Hematopoietic multipotent progenitor cell treated with erythropoietin and hydrocortisone succinate and interleukin-3 and kit ligand, for 6 days (in vitro differentiated cells): Measurements from ENCODE around the gene PREX1.
"Not testable (repeated sequence)": the region's sequence is repeated elsewhere in the genome, so short reads cannot be mapped to it uniquely, and the experiment has no call there.

Experiments
- DNase-seq: peaks from one replicate; pipeline ENCODE4 v3.0.0-alpha.2; 2015

PREX1 gene

GRCh38 chr20:48812600-48813445 lies 15.0 kb downstream of the PREX1 start:
- DNase-seq: no peak

DNA sequence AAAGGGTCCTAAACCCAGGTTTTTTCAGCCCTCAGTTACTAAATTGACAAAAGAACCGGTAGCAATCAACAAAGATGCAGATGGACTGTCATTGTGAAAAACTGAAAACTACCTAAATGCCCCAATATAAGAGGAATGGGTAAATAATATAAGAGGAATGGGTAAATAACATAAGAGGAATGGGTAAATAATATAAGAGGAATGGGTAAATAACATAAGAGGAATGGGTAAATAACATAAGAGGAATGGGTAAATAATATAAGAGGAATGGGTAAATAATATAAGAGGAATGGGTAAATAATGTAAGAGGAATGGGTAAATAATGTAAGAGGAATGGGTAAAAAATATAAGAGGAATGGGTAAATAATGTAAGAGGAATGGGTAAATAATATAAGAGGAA lies 15.7 kb downstream of the PREX1 start:
- DNase-seq: not testable (repeated sequence)

GRCh38 chr20:48809673-48810072 lies 18.1 kb downstream of the PREX1 start:
- no peak for DNase-seq

GRCh38 chr20:48808382-48809034 lies 19.3 kb downstream of the PREX1 start:
- peak; percentile 39 for DNase-seq

DNA sequence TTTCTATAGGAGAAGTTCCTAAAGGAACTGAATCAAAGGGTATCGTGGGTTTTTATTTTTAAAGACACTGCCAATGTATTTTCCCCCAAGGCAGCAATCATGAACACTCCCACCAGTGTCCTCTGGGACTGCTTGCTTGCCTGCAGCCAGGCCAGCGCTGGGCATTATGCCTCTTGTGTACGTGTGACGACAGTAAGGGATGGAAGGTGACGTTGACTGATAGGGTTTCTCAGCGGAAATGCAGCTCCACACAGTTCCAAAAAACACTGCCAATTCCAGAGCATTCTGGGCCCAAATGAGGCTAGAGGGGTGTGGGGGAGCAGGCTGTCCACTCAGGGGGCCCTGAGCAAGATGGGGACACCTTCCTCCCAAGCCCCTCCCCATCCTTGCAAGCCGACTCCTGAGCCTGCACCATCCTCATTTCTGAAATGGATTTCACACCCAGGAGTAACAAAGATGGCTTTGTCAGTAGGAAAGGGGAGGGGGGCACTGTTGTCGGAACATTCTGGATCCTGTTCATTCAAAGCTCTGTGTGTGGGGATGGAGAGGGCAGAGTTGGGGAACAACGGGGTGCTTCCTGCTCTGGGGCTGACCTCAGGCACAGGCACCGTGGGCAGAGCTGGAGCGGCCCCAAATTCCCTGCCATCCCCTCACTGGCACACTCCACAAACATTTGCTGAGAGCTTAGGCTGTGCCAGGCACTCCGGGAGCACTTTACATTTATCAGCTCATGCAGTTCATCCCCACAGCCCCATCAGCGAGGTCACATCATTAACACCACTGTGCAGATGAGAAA lies 20.0 kb downstream of the PREX1 start:
- no peak for DNase-seq

DNA sequence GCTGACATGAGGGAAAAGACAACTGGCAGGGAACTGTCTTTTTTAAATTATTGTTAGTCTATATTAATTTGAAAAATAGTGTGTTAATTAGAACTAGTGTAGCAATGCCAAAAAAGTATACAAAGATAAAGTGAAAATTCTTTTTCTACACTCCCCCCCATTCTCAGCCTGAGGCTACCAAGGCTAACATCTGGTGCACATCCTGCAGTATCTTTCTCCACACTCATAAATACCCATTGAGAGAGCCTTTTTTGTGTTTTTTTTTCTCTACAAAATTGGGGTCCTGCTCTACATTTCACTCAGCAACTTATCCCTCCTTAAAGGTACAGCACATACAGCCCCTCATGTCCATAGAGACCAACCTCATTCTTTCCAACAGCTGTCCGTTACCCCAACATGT lies 20.7 kb downstream of the PREX1 start:
- no peak for DNase-seq

DNA sequence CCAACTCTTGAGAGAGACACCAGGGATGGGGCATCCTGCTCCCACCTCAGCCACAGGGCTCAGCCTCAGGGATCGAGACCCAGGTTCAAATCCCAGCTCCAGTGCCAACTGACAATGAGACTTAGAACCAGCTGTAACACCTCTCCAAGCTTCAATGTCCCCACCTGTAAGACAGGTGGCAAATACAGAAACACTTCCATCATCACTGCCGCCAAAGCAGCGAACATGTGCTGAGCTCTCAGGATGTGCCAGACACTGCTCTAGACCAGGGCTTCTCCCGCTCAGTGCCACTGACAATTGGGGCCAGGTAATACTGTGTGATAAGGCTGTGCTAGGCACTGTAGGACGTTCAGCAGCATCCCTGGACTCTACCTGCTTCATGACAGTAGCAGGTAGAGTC lies 22.1 kb downstream of the PREX1 start:
- DNase-seq: no peak

GRCh38 chr20:48805286-48805685 lies 22.5 kb downstream of the PREX1 start:
- DNase-seq: no peak

GRCh38 chr20:48804300-48804980 lies 23.4 kb downstream of the PREX1 start:
- DNase-seq: no peak

DNA sequence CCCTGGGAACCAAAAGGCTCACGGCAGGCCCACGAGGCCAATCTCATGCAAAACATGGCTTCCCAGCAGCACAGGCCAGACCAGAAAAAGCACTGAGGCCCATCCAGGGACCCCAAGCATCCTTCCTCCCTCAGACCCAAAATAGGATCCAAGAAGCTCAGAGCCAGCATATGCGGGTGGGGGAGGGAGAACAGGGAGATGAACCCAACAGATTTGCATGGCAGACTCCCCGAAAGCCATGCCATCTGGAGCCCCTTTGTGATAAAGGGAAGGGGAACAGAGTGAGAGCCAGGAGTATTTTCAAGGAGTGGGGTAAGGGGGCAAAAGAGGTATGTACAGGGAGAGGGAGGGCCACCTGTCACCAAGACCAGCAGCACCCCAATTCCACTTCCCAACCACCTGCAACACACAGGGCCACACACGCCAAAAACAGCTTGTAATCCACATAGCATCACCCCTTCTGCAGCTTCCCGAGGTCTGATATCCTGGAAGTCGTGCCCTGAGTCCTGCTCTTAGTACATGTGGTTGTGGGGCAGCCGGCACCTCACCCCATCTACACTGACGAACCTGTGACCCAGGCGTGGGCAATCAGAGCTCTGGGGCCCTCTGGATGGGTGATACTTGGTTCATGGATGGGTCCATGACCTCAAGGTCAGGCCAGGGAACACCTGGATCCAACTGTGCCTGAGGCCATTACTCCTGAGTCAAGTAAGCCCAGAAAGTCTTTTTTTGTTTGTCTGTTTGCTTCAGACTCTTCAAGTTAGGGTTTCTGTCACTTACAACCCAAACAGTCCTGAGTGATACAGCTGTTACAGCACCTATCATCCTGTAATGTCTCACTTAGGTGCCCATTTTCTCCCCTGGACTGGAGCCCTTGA lies 24.4 kb downstream of the PREX1 start:
- DNase-seq: no peak

GRCh38 chr20:48802647-48803046 lies 25.2 kb downstream of the PREX1 start:
- DNase-seq: no peak

DNA sequence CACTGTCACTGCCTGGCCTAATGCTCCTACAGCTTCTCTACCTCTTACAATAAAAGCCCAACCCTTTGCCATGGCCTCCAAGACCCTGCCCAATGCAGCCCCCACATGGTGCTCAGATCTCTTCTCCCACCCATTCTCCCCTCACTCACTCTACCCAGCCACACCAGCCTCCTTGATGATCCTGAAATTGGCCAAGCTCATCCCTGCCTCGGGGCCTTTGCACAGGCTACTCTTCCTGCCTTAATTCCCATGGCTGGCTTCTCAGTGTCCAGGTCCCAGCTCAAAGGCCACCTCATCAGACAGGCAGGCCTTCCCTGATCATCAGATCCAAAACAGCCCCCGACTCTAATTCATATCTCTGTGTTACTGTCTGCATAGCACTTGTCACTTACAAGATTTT lies 25.6 kb downstream of the PREX1 start:
- DNase-seq: no peak

DNA sequence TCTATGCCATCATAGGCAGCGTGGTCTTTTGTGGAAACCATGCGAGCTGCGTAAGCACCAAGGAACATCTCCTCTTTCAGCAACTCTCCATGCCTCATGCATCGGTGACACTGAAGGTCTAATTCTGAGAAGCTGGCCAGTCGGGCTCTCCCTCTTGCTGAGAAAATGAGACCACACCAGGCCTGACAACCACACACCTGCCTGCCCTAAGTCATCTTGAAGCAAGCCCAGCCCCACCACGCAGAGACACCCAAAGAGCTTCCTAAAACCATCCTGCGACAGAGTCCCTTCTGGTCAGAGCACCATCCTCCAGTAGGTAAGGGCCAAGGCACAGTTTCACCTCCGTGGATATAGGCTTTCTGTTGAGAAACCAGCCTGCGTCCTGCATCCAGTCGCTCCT lies 26.6 kb downstream of the PREX1 start:
- no peak for DNase-seq

- DNase-seq: peak; percentile 89
Observed at GRCh38 chr20:48800177-48800576, 27.6 kb downstream of the PREX1 start.

DNA sequence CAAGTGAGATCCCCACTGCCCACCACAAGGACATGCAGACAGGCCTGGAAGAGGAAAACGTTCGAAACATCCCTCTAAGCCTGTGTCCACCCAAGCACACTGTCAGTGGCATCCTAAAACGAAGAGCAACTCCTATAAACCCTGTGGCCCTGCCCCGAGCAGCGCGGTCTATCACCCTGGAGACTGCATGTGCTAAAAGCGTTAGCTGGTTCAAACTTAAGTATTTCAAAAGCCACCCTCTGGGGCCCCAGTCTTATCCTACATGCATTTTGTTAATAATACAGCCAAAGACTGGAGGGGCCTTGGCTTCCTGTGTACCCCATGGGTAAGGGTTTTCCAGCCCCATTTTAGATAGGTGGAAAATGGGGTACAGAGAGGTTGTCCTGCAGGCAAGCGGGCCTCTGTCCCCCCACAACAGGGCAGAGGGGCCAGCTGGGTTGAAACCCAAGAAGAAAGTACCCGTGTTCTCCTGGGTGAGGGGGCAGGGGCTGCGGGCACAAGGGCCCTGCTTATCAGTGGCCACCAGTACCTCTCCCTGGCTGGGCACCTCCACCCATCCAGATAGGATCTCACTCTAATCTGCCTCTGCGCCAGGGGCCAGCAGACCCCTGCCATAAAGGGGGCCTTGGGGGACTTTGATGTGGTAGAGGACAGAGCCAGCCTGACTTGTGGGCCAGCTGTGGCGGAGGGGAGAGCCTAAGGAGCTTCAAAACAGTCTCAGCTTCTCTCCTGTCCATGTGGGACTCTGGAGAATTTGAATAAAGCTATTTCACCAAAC lies 28.3 kb downstream of the PREX1 start:
- DNase-seq: peak; percentile 75

GRCh38 chr20:48797850-48798747 lies 29.7 kb downstream of the PREX1 start:
- no peak for DNase-seq

DNA sequence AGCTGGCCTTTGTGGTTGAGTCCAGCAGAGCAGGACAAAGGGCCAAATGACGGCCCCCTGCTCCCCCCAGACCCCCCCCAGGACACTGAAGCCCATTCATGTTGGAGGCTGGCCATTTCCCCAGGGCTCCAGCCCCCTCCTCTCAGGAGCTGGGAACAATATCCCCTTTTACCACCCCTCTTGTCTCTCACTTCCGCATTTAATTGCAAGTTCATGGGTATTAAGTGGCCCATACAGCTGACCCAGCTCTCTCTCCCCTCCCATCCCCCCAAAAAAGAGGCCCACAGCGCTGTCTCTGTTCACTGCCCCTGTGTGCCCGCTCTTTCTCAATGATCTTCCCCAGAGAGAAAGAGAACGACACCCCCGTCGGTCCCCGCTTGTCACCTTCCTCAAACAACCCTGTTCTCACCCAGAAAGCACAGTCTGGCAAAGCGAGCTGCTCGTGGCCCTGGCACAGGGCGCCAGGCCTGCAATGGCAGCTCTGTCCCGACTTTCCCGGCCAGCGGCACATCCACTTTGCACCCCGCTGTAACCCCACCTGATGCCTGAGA lies 30.4 kb downstream of the PREX1 start:
- DNase-seq: peak; percentile 47

- DNase-seq: no peak
Observed at GRCh38 chr20:48795732-48796131, 32.1 kb downstream of the PREX1 start.

- DNase-seq: no peak
Observed at GRCh38 chr20:48794816-48795457, 32.9 kb downstream of the PREX1 start.
